HG03469 (cell line): ENCODE measurements around the gene FARP1.

Experiments
- ATAC-seq: cut with Tn5 transposase; IDR thresholded peaks from one replicate; pipeline ENCODE4 v1.9.1; 2021; ENCODE audit warnings: mild to moderate bottlenecking, moderate library complexity, moderate number of reproducible peaks; ENCODE audit not compliant: unreplicated experiment

FARP1 gene

DNA sequence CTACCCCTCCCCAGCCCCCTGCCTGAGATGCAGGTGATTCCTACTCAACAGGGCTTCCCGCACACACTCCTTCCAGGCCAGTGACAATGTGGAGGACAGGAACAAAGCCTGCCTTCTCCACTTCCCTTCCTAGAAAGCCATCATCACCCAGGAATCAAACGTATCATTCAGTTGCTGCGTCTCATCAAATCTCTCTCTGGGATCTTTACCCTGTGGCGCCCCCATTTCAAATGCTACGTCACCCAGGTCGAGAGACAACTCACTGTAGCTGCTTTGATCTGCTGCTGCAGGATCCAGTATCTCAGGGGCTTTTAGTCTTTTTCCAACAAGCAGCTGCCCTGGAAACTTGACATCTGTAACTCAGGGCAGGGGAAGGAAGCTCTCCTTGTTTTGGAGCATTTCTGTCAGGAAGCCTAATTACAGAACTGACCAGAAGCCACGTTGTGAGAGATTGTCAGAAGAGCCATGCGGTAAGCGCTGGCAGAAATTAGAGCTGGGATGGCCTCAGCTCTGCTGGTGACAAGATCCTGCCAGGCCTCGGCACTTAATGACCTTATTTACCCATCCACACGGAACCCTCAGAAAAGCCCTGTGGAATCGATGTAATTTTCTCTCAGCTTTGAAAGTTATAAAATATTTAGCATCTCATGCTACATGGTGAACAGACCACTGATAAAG is 293.5 kb downstream of the FARP1 start:
- ATAC-seq, result no peak

DNA sequence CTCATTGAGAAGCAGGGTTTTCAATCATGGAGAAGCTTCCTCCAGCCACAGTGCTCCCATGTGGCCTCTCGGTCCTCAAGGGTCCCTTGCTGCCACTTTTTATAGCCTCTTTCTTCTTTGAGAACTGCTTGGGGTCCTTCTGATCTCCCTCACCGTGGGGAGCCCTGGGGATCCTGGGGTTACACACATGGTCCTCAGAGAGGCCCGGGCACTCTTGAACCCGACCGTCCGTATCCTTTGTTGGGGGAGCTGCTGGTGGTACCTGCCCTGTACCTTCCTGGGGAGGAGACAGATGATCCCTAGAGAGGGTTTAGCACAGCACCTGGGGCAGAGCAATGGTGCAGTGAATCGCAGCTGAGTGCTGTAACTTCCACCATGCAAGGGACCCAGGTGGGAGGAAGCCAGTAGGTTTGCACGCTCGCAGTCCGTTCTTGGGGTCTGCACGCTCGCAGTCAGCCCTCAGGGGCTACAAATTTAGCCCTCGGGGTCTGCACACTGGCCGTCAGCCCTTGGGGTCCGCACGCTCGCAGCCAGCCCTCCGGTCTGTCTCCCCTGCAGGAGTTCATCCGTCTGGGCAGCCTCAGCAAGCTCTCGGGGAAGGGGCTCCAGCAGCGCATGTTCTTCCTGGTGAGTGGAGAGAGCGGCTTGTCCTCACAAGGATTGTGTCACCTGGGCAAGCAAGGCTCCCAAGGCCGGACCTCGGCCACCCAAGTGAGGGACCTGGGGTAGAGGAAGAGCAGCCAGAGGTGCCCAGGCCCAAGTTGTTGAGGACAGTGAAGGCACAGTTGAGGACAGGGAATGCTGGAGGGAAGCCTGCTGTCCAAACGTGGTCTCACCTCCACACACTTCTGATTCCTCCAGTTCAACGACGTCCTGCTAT is 295.6 kb downstream of the FARP1 start:
- ATAC-seq, result no peak

DNA sequence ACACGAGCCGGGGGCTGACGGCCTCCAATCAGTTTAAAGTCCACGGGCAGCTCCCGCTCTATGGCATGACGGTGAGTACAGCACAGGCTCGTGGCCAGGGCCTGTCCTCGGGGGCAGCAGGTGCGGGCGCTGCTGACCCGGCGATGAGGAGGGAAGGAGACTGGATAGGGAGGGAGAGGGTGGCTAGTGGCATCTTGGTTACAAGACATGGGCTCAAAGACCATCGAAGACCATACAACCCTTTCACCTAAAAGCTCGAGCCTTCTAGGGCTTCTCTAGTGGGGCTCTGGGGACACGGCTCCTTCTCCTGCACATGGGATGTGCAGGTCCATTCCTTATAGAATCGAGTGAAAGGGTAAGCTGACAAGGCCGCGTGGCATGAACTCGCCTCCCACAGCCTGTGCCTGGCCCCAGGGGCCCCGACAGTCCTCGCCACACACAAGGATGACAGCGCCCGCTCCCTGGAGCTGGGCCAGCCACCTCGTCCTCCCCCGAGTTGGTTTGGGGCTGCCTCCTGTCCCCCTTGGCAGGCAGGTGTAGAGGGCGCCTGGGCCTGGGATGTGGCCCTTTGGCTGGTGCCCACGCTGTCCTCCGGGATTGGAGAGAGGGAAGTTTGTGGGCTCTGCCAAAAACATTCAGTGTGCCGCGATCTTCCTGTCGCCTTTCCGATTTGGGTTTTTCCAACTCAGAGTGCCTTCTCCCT is 296.4 kb downstream of the FARP1 start:
- ATAC-seq, result no peak

DNA sequence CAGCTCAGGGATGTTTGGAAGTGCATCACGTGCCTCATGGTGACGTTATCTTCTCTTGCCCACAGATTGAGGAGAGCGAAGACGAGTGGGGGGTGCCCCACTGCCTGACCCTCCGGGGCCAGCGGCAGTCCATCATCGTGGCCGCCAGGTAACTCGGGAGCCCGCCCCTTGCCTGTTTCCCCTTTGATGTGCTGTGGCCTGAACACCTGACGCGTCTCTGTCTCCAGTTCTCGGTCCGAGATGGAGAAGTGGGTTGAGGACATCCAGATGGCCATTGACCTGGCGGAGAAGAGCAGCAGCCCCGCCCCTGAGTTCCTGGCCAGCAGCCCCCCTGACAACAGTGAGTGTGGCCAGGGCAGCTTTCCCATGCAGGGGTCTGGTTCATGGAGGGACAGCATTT is 297.0 kb downstream of the FARP1 start:
- no peak for ATAC-seq

- no peak for ATAC-seq
These were observed 297.6 kb downstream of the FARP1 start for GRCh38 chr13:98440390-98441055.

DNA sequence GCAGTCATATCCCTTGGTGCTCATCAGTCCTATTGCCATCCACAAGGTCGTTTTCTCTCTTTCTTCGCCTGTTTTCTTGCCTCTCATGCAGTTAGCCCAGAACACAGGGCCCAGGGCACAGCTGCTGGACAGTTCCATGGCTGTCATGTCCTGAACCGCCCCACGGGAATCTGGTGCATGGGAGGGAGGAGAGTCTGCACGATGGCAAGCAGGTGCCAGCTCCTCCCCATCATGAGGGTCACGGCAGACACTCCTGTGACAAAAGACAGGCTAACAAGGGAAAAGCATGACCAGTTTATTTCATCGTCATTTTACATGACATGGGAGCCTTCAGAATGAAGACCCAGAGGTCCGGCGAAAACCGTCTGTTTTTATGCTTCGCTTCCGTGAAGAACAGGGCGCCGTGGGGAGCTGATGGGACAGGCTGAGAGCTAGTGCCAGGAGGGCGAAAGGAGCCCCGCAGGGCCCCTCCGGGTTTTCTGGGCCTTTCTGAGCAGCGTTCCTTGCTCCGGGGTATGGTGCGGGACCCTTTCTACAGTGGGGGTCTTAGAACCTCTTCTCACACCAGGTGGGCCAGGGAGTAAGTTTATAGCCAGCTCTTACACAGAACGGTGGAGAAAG is 298.3 kb downstream of the FARP1 start:
- ATAC-seq, result no peak

DNA sequence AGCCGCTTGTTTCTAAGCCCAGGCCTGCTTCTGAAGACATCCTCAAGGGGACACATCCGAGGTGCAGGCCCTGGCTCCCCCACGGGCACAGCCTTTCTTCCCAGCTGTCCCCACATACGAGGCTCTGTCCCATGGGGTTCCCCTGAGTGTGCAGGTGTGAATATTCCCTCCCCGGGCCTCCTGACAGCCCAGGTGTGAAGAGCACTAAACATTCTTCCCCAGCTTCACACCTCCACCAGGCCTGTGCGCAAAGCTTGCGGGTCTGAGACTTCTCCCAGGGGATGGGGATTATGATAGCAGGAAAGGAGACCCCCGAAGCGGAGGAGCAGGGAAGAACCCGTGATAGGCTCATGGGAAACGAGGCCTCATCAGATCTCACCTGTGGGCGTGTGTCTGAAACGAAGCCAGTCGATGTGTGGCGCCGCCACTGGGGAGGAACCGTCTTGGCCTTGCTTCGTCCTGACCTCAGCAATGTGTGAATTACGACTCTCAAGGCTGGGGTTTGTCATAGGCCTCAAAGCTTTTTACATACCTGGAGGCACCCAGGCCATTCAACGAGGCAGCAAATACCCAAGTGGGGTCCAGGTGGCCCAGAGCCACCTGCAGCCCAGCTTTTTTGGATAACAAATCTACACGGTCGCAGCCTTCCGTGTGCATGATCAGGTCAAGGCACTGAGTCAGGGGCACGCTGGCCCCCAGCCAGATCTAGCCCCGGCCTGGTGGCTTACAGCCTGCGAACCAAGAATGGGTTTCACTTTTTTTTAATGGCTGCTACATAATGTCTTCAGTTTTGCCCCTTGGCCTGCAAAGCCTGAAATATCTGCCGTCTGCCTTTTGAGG is 299.7 kb downstream of the FARP1 start:
- ATAC-seq, result no peak

- no peak for ATAC-seq
These were observed 300.4 kb downstream of the FARP1 start for GRCh38 chr13:98443329-98443728.

DNA sequence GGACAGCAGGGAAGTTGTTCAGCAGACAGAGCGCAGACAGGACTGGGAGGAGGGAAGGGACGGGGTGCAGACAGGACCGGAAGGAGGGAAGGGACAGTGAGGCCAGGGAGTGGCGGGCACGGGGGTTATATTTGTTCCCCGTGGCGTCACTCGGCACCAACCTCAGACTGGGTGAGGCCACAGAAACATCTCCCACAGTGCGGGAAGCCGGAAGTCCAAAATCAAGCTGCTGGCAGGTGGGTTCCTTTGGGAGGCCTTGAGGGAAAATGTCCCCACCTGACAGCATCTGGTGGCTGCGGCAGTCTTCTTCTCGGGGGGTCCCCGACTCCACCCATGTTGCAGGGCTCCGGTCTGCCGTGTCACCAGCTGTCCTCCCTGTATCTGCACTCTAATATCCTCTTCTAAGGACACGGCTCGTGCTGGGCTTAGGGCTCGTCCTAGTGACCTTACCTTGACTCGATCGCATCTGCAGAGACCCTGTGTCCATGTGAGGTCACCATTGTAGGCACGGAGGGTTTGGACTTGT is 301.0 kb downstream of the FARP1 start:
- no peak for ATAC-seq

- ATAC-seq, result no peak
These were observed 301.5 kb downstream of the FARP1 start for GRCh38 chr13:98444381-98444780.

DNA sequence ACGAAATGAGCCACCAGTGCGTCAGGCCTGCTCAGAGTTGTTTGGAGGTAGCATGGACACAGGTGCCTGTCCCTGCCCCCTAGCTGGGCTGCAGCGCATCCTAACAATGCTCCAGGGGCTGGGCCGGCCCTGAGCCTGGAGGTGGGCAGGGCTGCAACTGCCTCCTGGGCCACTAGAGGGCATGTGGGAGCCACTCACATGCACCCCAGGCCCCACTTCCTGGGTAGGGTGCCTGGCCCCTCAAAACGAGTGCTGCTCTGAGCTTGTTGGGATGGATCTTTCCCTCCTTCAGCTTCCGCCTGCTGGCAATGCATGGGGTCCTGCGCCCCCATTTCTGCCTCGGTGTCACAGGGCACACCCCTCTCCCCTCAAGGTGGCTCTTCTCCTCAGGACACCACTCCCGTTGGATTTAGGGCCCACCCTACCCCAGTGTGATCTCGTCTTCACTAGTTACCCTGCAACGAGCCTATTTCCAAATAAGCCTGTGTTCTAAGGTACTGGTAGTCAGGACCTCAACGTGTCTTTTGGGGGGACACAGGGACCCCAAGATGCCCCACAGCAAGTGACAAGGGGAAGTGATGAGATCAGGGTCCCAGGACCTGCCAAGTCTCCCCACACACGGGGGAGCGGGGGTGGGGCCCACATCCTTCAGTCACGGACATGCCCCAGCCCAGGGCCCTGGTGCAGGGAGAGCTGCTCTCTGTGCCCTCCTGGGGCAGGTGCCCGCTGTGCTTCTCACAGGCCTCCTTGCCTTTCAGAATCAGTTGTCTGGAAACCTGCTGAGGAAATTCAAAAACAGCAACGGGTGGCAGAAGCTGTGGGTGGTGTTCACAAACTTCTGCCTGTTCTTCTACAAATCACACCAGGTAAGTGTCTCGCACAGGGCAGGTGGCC is 302.7 kb downstream of the FARP1 start:
- ATAC-seq, result peak; percentile 74

GRCh38 chr13:98446234-98446621 is 303.3 kb downstream of the FARP1 start:
- no peak for ATAC-seq

DNA sequence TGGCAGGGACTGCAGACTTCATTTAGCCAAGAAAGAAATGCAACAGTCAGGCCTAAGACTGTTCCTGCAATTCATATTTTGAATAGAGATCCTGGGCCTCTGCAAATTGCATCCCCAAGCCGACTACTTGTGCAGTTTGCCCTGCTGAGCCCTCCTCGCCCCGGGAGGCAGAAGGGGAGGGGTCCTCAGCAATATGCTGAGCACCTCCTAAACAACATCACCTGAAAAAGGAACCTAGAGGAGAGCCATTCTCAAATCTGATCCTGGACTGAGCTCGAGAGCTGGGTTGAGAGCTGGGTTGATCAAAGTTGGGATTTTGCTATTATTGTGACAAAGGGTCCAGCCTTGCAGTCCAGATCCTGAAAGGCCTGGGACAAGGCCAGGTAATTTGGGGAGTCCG is 304.2 kb downstream of the FARP1 start:
- no peak for ATAC-seq

GRCh38 chr13:98447881-98448641 is 305.2 kb downstream of the FARP1 start:
- ATAC-seq, result no peak

GRCh38 chr13:98448642-98448928 is 305.7 kb downstream of the FARP1 start:
- no peak for ATAC-seq

DNA sequence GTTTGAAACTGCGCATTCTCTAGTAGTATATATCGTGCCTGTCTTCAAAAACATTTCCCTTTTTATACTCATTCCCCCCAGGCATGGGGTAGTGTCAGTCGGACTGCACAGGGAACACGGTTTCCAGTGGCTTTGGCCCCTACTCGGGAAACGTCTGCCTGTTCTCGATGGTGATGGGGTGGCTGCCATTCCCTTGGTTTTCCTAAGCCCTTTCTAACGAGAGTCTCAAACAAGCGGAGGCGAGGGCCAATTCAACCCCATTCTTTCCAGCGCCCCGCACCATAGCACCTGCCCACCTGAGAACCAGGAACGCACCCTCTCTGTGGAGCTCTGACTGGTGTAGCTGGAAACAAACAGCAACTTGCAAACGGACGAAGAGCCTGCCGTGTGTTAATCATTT is 306.4 kb downstream of the FARP1 start:
- ATAC-seq, result no peak

- no peak for ATAC-seq
These were observed 307.1 kb downstream of the FARP1 start for GRCh38 chr13:98450026-98450425.

DNA sequence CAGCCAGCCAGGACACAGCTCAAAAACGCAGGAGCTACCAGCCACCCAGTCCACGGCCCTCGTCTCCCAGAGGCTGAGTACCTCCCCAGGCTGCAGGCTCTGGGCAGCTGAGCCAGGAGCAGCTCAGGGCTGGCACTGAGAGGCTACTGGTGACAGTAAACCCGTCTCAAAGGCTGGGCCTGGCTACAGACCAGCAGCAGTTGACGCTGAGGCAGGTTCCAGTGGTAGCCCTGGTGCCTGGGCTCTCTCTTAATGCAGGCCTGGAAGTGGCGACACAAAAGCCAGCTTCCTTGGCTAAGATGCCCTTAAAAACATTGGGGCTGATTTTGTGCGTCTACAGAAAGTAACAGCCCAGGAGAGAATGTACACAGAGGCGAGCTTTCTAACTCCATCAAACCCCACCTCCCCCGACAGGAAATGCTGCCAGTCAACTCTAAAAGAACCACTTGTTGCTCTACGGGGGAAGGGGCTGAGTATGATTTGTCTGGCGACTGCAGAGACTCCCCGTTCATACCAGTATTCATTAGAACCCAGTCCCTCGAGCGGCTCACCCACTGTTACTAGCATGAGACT is 307.7 kb downstream of the FARP1 start:
- no peak for ATAC-seq
